GM19467 (cell line): ENCODE measurements around the gene CD44.
A peak's percentile ranks its signal among the peaks of the same experiment; 100 is the strongest.

Experiments used
- ATAC-seq: cut with Tn5 transposase; IDR thresholded peaks from one replicate; pipeline ENCODE4 v1.9.1; 2021; ENCODE audit warnings: mild to moderate bottlenecking, moderate library complexity; ENCODE audit not compliant: unreplicated experiment

The CD44 gene

DNA sequence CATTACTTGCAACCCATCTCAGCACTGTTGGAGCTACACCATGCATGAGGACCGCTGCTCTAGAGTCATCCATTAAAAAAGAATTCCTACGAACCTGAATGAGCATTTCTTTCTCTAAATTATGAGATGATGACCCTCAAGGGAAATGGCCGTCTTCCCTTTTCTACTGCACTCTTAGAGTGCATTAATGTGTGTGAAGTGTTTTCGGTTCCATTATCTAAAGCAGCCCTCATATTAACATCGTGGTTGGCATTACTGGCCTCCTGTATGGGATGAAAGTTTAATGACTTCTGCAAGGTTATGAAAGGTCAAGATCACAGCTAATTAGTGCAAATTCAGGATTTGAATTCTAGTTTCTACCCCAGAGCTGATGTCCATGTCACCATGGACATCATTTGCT, 16.7 kb downstream of the CD44 start:
- ATAC-seq = no peak

DNA sequence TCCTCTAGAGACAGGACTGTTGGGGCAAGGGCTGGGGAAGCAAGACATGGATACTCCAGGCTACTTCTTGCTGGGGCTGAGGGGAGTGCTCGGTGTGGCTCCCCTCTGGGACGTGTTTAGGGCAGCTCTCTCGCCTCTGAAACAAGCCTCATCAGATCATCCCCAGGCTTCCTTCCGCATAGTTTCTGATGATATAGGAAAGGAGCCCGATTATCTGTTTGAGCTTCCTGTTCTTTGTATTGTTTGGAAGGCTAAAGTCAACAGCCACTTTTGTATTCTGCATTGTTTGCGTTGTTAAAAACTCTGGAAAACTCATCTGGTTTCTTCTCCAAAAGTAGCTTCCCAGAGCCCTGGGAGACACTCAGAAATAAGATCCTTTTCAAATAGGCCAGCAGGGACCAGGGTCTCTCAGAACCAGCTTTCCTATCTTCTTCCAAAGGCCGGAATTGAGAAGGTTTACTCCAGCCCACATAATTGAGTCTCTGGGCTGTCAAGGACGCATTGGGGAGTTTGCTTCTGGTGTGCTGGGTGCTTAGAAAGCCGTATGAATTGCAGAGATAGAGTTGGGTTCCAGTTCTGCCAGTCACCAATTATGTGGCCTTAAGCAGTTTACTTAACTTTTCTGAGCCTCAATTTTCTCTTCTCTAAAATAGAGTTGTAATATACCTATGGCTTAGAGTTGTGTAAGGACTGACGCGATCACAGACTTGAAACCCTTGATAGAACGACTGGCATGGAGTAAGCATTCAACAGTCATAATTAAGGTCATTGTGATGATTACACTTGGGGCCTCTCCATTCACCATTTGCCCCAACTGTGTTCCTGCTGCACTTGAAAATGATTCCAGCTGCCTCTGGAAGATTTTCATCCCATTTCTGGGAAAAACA, 19.1 kb downstream of the CD44 start:
- no peak for ATAC-seq

DNA sequence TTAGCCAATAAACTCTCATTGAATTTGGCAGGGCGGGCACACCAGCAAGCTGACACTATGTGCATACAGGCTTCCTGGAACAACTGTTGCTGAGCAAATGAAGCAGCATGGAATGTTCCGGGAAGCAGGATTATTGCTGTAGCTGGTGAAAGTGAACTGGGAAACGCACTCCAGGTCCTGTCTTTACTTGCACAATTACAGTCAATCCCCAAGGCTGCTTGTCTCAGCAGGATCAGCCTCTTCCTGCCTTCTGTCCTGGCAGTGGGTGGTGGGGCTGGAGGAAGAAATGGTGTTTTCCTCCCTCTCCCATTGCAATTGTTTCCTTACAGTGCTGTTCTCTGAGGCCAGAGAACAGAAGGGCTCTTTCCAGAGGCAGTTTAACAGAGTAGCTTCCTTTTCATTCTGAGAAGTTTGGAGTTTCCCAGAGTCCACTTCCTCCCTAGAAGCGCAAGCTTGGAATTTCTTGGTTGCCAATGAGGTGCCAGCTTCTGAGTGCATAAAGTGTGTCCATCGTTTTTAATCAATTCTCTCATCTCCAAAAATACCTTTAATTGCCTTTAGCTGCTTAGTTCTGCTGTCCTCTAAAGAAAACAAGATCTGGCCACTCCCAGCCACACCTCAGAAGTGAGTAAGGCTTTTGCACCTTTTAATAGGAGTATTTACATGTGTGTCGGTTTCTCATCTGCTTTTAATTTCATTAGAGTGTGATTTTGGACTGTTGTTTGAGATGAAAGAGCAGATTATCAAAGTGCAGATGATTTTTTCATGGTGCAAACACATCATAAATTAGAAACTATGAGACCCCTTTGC, 19.9 kb downstream of the CD44 start:
- ATAC-seq = no peak

DNA sequence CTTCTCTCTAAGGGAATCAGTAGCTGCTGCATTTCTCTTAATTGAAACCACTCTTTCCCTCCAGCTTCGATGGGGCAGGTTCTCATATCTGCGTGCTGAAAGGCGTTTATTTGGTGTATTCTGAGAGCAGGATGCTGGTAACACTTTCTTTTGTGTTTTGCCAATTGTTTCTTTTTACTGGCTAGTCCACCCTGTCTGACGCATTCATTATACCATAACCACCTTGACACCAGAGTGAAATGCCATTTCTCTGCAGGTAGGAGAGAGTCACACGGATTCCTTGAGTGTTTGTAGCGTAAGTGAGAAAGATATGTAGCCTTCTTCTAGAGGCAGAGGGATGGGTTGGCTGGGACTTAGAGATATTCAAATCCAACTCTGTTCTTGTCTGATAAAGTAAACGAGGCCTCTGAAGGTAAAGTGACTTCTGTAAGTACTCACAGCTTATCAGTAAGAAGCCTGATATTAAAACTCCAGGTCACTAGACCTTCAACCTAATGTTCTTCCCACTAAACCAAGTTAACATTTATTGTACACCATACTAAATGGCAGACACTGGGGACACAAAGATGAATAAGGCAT, 21.4 kb downstream of the CD44 start:
- ATAC-seq = no peak

DNA sequence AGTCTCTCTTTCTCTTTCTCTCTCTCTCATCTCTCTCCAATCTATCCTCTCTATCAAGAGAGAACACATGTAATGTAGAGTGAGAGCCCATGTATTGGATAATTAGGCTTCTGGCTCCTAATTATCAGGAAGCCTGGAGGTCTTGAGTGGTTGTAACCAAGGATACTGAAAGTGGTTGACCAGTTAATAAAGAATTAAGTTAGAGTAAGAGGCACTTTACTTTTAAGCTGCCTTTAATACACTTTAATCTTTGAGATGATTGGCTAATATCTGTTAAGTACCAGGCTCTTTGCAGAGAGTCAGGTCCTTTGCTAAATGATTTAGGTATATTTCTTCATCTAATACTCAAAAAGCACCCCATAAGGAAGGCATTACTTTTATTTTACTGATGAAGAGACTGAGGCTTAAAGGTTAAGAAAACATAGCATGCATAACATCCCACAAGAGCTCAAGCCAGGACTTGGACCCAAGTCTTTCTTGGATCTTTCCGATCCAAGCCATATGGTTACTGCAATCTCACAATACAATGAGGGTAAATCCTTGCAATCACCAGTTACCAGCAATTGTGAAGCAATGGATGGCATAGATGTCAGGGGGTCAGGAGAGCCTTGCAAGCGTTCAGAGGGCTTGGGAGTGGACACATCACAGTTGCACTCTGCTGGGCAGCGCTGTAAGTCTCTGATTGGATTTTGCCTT, 22.1 kb downstream of the CD44 start:
- no peak for ATAC-seq

DNA sequence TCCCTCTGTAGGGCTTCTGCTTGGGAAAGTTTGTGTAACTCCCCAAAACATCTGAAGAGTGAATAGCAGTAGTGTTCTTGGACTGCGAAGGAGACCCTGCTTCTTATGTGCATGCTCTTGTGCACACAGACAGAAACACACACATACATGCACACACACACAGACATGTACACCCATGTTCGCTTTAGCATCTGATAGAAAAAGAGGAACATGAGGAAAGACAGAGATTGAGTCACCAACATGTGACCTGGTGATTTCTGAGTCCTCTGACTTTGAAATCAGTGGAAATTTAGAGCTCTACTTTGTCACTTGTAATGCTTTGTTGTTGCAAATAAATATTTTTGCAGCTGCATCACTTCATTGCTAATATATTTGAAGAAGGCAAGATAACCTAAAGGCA, 23.8 kb downstream of the CD44 start:
- no peak for ATAC-seq

DNA sequence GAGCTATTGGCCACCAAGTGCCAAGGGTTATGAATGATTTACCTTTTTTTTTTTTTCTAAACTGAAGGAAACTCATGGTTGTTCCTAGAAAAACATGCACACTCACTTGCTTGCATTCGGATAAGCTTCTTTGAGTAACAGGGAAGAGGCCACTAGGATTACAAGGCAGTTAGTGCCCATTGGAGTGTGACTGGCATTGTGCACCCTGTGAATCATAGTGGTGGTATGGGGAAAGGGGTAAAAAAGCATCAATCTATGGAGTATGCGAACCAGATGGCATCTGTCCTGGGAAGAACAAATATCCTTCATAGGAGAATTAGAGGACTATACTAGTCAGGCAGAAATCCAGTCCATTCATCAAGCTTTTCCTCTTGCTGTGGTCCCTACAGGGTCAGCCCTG, 24.2 kb downstream of the CD44 start:
- ATAC-seq = no peak

DNA sequence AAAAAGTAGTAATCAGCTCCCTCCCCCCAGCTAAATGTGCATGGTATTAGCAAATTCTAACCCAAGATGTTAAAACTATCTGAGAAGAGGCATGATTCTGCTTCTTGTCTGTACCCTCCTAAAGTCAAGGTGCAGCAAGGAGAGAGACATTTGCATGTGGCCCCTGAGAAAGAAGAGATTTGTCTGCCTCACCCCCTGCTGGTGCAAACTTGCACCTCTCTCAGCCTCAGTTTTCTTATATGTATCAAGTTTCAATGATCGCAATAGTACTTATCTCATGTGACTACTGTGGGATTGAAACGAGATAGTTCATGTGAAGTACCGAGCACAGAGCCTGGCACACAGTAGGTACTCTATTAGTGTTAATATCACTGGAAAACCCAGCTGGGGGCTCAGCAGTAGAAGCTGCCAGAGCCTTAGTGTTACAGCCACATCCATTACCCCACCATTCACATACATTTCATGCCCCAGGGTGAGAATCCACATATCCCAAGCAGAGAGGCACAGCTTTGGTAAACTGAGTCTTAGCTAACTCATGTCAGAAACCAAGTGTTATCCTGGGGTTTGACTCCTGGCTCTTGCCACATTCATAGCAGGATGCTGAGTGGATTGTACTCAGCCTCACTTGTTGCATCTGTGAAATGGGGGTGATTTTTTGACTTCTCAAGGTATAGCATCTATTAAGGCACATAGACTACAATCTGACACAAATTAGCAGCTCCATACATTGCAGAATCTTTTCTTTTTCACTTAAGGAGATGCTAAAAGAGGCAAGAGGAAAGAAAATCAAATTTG, 24.9 kb downstream of the CD44 start:
- peak; percentile 38 for ATAC-seq

DNA sequence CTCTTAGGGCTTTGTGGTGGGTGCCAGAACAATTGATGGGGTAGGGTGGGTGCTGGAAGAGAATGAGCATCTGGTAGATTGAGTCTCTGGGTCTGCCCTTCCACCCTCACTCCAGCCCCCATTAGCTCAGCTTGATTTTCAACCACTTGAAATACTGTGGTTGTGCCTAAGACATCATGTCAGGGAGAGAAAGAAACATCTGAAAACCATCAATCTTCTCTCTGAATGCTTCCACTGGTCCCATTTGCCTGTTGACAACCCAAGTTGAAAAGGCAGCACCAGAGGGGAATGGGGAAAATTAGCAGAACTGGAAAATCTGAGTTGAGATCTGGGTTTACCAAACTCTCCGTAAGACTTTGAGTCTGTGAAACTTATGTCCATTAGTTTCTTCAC, 26.1 kb downstream of the CD44 start:
- no peak for ATAC-seq

DNA sequence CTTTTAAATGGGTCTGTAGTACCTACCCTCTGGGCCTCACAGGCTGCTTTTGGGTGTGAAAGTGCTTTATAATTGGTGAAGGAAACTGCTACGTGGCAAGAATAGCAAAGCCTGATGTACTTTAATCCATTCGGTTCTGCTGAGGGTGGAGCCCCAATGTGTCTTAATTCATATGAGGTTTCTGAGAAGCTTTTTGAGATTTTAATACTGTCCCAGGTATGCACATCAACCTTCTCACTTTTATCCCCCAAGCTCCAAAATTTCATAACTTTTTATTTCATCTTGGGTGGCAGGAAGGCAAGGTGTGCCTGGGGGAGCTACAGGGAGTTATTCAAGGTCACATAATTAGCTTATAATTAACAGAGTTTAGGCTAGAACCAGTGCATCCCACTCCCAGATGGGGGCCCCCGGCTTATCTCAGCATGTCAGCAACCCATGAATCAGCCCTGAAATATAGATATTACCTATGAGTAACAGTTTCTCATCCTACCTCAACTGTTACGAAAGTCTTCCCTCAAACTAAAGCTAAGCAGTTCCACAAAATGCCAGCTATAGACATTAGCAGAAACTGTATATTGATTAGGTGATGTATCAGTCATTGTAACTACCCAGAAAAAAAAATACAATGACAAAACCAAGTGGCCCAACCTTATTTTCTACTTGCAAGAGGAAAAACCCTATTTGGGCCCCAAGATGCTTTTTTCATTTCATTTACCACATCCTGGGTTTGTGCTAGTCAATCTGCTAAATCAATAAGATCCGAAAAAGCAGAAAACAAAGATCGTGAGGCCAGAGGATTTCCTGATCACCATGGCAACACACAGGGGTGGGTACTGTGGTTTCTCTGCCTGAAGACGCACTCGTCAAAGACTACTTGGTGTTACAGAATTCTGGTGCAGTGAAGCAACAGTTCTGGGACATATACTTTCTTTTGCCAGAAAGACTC, 26.7 kb downstream of the CD44 start:
- peak; percentile 89 for ATAC-seq

DNA sequence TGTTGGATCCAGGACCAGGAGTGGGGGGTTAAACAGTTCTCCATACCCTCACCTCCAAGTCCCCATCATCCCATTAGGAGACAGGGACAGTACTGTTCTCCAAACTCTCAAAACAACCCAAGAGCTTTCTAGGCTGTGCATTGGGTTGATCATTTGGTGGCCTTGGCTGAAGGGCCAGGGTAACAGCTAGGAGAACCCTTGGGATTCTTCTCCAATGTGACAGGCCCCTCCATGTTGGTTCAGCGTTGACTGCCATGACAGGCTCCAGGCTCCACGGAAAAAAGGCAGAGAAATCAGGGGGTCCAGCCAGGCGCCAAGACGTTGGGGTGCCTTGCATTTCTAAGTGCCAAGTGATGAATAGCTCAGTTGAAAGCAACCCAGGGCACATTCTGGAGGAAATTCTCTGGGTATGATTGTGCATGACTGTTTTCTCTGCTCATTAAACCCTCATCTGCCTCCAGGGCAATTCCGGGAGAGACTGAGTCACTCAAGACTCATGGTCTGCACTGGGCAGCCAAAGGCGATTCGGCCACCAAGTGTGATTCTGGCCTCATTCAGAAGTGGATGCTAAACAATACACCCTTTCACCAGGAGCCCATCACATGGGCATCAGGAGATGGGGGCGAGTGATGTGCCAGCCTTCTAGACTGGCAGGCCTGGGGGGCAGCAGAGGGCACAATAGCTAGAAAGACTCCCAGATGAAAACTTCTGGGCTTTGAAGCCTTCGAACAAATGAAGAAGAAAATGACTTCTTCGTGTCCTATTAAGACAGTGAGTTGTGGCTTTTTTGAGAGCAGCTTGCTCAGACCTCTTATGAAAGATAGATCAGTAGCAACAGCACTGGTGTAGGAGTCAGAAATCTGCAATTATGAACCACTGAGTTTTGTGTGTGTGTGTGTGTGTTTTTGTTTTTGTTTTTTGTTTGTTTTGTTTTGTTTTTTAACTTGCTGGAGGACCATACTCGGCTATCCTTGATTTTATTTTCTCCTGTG, 27.7 kb downstream of the CD44 start:
- peak; percentile 10 for ATAC-seq

DNA sequence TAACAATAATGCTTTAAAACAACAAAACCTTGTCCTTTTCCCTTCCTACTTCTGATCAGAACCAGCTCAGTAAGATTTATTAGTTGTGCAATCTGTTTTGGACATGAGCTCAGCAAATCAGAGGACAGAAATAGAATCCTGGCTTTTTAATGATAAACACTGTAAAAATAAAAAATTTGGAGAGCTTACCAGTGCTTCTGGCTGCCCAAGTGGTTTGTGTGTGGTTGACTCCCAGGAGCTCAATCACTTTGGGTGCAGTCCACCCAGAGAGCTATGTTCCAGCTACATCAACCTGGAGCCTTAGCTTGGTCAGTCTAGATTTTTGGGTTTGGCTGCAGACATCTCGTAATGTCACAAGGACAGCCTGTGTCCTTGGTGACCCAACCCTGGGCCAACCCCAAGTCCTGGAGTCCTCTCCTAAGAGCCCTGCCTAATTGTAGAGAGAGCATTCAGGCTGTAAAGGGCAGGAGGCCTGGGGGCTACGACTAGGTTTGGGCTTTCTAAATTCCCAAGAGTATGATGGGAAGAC, 28.5 kb downstream of the CD44 start:
- ATAC-seq = no peak

DNA sequence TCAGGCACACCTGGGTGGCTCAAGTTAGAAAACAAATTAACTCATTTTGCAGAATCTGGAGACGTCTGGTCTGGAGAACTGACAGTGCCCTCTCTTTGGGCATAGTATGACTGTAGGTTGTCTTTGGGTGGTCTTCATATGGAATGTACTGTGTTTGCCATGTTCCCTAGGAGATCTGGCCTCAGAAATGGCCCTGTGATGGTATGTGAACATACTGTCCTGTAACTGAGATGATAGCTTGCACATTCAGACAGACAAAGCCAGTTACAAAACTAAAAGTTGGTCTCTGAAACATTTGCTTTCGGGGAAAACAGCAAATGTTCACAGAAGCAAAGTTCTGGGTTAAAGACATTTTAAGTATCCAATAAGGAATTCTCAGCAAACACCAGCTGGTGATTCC, 29.7 kb downstream of the CD44 start:
- ATAC-seq = no peak

DNA sequence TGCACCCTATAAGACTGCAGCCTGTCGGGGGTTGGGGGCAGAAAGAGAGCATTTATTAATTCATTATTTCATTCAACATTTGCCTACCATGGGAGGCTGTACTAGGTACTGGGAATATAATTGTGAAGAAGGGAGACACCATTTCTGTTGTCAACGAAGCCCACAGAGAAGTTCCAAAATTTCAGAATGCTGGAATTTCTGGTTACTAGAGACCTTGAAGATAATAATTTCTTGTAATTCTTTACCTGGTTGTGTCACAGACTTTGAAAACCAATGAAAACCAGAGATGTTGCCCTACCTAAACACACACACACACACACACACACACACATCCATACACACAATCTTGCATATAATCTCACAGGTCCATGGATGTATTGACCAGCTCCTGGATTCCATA, 30.1 kb downstream of the CD44 start:
- ATAC-seq = no peak

DNA sequence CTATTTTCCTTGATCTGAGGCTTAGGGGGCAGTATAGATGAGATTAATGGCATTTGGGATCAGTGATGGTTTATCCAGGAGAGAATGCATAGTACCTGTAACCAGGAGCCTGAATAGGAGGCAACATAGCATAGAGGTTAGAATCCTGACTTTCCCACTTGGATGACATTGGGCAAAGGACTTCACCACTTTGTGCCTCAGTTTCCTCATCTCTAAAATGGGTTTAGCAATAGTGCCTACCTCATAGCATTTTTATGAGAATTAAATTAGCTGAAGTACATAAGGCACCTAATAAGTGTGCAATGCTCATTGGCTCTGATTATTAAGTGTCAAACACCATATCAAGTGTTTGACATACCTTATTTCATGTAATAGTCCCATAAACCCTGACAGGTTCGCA, 30.8 kb downstream of the CD44 start:
- ATAC-seq = no peak

DNA sequence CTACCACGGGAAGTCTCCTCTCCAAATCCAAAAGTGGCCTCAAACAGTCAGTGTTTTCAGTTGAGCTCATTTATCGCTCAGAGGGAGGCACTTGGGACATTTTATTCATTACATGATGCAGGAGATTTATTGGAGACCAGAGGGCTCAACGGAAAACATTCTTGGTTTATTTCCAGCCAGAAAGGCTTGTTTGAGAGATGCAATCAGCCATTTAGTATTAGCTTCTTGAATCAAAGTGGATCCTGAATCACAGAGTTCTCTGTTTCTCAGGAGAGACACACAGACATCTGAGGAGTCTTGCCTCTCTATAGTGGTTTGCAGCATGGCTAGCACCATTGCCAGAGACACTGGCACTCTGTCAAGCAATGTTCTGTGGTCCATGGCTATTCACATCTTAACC, 31.5 kb downstream of the CD44 start:
- ATAC-seq = no peak

DNA sequence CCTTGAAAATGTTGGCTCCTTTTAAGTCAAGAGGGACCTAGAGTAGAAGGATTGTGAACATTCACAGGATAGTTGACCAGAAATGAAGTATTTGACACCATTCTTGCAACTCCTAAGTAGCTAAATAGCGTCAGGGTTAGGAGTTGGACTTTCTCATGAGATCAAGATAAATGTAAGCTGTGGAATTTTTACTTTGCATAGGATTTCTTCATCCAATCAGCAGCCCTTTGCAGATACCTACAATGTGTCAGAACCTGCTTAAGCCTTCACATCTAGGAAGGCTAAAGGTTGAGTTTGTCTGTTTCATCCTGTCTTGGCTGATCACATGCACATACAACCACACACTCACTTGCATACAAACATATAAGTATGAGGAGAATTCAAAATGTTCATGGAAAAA, 32.3 kb downstream of the CD44 start:
- no peak for ATAC-seq

DNA sequence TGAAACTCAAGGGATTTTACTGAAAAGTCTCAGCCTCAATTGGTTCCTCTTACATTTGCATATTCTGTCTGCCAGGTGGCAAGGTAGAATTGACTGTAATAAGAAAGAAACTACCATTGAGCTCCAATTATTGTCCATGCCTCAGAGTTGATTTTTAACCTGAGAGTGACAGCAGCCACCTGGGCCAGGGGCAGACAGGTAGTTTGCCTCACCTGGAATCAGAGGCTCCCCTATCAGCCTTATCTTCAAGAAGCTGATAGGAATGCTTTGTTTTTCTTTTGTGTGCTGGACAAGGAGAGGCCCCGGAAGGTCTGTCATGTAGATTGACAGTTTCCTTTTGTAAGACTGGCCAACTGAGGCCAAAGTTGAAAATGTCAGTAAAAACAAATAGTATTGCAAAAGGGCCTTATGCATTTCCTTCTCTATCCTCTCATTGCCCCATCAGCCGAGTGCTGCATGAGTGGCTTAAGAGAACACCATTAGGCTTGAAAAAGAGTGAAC, 34.1 kb downstream of the CD44 start:
- ATAC-seq = no peak
